ENCODE measurements around the gene MCUB.

DNA sequence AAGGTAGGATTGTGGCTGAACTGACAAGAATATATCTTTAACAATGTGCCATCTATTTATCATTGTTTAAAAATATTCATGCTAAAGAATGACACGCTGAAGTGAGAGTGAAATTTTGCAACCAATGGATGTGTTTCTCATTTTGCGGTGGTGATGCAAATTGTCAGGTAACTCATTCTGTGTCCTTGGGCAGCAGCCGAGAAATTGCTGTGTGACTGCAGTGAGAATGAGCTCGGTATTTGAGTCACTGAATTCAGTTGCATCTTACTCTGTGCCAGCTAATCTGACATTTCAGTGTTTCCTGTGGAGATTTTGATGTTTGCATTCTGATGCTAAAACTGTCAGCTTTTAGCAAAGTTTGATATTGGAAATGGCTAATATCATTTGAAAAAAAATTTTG is 28.1 kb downstream of the MCUB start:
- TF ChIP-seq POLR2A (IDR thresholded peaks at IDR 0.05; ENCODE audit: low read depth, low read length) = no peak
- TF ChIP-seq POLR2AphosphoS5 (IDR thresholded peaks at IDR 0.05; ENCODE audit: low read depth, low read length) = no peak
- TF ChIP-seq TAF1 (IDR thresholded peaks at IDR 0.05; ENCODE audit: borderline replicate concordance, low read depth, low read length) = no peak
